ENCODE results near the gene SLC35C1. TPM values are rescaled to one million over a fixed set of nuclear protein-coding genes. Genes with fewer than 3 reads are reported as not detected.

SLC35C1 gene
- 22.7 to 33.1 TPM (median 31.9 TPM) in 3 replicates for total RNA-seq
- long read RNA-seq, full-length matches to known transcripts, result 115 of 134 reads
- long read RNA-seq, partial matches to known transcripts, result 0 of 134 reads
- long read RNA-seq, other reads (novel, unspliced or antisense), result 19 of 134 reads

GRCh38 chr11:45804761-45805304, at the start of gene SLC35C1:
SLC35C1 (plus strand) TSS chr11:45805149; CDS start chr11:45805802, 653 bp downstream.
- peak; percentile 44 for TF ChIP-seq CTCF (IDR thresholded peaks at IDR 0.05)
- Mint-ChIP-seq H3K4me1 (ENCODE audit: low read depth) (peaks cover 53% of the 10 kb centered on the region), H3K4me3 (ENCODE audit: unreplicated experiment) (peak within 1 kb of the TSS; percentile 96), H3K27ac (ENCODE audit: unreplicated experiment) (peak within 1 kb of the TSS; percentile 94), H3K9me3 (ENCODE audit: low read depth) (no peaks in the 10 kb centered on the region), H3K27me3 (ENCODE audit: low read depth) (no peaks in the 10 kb centered on the region), H3K36me3 (ENCODE audit: low read depth) (peaks cover 7% of the 10 kb centered on the region)
- peak; percentile 98 for DNase-seq (ENCODE audit: low spot score)

- Mint-ChIP-seq H3K4me3 (ENCODE audit: unreplicated experiment) (no peak overlapping the region), H3K9me3 (ENCODE audit: low read depth) (no peaks in the 10 kb centered on the region), H3K36me3 (ENCODE audit: low read depth) (no peaks in the 10 kb centered on the region), H3K4me1 (ENCODE audit: low read depth) (peaks cover 41% of the 10 kb centered on the region), H3K27ac (ENCODE audit: unreplicated experiment) (peak overlapping the region; percentile 3), H3K27me3 (ENCODE audit: low read depth) (peaks cover 29% of the 10 kb centered on the region)
- no peak for TF ChIP-seq CTCF (IDR thresholded peaks at IDR 0.05)
- no peak for DNase-seq (ENCODE audit: low spot score)
Observed at GRCh38 chr11:45755281-45755859, 49.6 kb upstream of the SLC35C1 start.

DNA sequence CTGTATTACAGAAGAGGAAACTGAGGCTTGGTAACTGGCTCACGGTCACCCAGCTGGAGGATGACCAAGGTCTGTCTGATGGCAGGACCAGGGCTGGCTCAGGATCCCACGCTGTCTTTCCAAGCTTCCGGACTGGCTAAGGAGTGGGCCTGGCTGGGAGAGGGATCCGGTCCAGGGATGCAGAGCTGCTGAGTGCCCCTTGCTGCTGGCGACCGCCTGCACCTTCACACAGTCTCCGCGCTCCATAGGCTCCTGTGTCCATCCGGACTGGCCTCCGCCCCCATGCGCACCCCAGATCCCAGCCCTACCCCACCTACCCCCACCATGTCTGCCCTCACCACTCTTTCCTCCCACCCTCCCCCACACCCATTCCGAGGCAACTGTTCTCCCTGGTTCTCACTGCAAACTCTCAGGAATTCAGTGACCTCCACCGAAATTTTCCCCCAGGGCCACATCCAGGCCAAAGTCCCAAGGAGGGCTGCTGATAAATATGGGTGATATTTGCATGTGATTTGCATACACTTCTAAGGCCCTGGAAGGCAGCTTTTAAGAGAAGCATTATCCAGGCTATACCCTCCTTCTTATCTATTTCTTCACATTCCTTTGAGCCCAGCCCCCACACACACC, 48.5 kb upstream of the SLC35C1 start:
- no peak overlapping the region for H3K4me3 Mint-ChIP-seq (ENCODE audit: unreplicated experiment)
- no peaks in the 10 kb centered on the region for H3K36me3 Mint-ChIP-seq (ENCODE audit: low read depth)
- H3K27me3 Mint-ChIP-seq (ENCODE audit: low read depth), result peaks cover 18% of the 10 kb centered on the region
- DNase-seq (ENCODE audit: low spot score), result no peak
- no peaks in the 10 kb centered on the region for H3K9me3 Mint-ChIP-seq (ENCODE audit: low read depth)
- peaks cover 29% of the 10 kb centered on the region for H3K4me1 Mint-ChIP-seq (ENCODE audit: low read depth)
- no peak for TF ChIP-seq CTCF (IDR thresholded peaks at IDR 0.05)
- H3K27ac Mint-ChIP-seq (ENCODE audit: unreplicated experiment), result no peak overlapping the region

DNA sequence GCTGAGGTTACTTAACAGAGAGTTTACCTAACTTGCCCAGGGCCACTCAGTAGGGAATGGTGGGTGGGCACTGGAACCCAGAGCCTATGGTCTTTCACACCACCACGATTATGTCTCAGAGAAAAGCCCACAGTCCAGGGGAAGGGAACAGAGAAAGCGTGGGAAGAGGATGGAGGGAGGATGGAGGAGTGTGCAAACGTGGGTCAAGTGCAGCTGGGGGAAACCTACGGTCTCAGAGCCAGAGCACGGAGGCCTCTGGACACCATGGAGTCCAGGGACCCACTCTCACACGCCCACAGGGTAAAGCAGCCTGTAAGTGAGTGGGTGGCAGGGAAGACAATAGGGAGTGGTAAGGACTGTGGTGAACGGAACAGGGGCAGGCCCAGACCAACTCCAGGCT, 47.3 kb upstream of the SLC35C1 start:
- Mint-ChIP-seq H3K36me3 (ENCODE audit: low read depth) (no peaks in the 10 kb centered on the region), H3K4me1 (ENCODE audit: low read depth) (peaks cover 29% of the 10 kb centered on the region), H3K4me3 (ENCODE audit: unreplicated experiment) (no peak overlapping the region), H3K9me3 (ENCODE audit: low read depth) (no peaks in the 10 kb centered on the region), H3K27me3 (ENCODE audit: low read depth) (peaks cover 16% of the 10 kb centered on the region), H3K27ac (ENCODE audit: unreplicated experiment) (no peak overlapping the region)
- no peak for DNase-seq (ENCODE audit: low spot score)
- no peak for TF ChIP-seq CTCF (IDR thresholded peaks at IDR 0.05)

- Mint-ChIP-seq H3K27ac (ENCODE audit: unreplicated experiment) (no peak overlapping the region), H3K36me3 (ENCODE audit: low read depth) (no peaks in the 10 kb centered on the region), H3K4me1 (ENCODE audit: low read depth) (peaks cover 4% of the 10 kb centered on the region), H3K9me3 (ENCODE audit: low read depth) (peaks cover 2% of the 10 kb centered on the region), H3K4me3 (ENCODE audit: unreplicated experiment) (no peak overlapping the region), H3K27me3 (ENCODE audit: low read depth) (peaks cover 35% of the 10 kb centered on the region)
- DNase-seq (ENCODE audit: low spot score), result no peak
- no peak for TF ChIP-seq CTCF (IDR thresholded peaks at IDR 0.05)
Observed at GRCh38 chr11:45761659-45762058, 43.3 kb upstream of the SLC35C1 start.

All from chondrocyte (in vitro differentiated cells).